Measurements from ENCODE around the gene FXYD6. TPM values are rescaled to one million over a fixed set of nuclear protein-coding genes. Genes with fewer than 3 reads are reported as not detected.
A peak's percentile ranks its signal among the peaks of the same experiment; 100 is the strongest.
"Not testable (repeated sequence)": the region's sequence is repeated elsewhere in the genome, so short reads cannot be mapped to it uniquely, and the experiment has no call there.

FXYD6 gene, protein sequence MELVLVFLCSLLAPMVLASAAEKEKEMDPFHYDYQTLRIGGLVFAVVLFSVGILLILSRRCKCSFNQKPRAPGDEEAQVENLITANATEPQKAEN
- total RNA-seq, result 45.8 and 83.4 TPM in 2 replicates

DNA sequence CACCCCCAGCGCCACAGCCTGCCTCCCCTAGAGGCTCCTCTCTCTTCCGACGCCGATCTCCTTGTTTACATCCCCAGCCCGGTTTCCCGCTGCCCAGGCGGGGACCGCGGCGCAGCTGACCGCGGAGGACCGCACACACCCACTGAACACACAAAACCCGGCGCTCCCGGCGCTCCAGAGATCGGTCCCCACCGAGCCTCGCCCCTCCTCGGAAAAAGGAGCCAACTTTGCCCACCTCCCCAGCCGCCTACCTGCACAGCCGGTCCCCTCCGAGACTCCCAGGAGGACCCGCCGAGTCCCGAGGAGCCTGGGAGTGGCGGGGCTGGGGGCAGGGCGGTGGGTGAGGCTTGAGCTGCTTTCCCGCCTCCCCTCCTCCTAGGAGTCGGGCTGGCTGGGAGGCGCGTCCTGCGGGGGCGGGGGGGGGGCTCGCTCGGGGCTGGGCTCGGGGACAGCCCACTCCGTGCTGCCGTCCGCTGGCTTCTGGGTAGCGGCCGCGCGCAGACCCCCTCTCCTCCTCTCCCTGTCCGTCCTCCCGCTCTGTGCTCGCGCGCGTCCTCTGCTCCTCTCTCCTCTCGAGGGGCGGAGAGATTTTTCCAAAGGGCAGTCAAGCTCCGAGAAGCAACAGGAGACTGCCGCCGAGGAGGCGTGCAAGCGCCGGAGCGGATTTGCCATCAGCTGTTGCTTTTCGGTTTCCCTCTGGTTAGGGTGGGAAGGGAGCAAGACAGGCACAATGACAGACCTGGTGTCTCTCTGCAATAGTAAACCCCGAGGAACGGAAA lies at the start of gene FXYD6:
Gene FXYD6 (minus strand): TSS at position 318 of the 779 bp plus-strand sequence. CDS start 33,882 bp downstream, outside the sequence.
- H3K27me3 ChIP-seq (ENCODE audit: control insufficient read depth, insufficient read depth, low read length), result peaks cover 31% of the 10 kb centered on the region
- no peak for DNase-seq (ENCODE audit: low read depth)
- TF ChIP-seq, protein P1, sequence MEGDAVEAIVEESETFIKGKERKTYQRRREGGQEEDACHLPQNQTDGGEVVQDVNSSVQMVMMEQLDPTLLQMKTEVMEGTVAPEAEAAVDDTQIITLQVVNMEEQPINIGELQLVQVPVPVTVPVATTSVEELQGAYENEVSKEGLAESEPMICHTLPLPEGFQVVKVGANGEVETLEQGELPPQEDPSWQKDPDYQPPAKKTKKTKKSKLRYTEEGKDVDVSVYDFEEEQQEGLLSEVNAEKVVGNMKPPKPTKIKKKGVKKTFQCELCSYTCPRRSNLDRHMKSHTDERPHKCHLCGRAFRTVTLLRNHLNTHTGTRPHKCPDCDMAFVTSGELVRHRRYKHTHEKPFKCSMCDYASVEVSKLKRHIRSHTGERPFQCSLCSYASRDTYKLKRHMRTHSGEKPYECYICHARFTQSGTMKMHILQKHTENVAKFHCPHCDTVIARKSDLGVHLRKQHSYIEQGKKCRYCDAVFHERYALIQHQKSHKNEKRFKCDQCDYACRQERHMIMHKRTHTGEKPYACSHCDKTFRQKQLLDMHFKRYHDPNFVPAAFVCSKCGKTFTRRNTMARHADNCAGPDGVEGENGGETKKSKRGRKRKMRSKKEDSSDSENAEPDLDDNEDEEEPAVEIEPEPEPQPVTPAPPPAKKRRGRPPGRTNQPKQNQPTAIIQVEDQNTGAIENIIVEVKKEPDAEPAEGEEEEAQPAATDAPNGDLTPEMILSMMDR (IDR thresholded peaks at IDR 0.05; ENCODE audit: insufficient read depth, low read length, poor library complexity, severe bottlenecking), result no peak
- H3K36me3 ChIP-seq (ENCODE audit: control insufficient read depth, insufficient read depth, low read length), result no peaks in the 10 kb centered on the region
- peak within 1 kb of the TSS; percentile 75 for H3K4me3 ChIP-seq (ENCODE audit: low read depth, low read length)

DNA sequence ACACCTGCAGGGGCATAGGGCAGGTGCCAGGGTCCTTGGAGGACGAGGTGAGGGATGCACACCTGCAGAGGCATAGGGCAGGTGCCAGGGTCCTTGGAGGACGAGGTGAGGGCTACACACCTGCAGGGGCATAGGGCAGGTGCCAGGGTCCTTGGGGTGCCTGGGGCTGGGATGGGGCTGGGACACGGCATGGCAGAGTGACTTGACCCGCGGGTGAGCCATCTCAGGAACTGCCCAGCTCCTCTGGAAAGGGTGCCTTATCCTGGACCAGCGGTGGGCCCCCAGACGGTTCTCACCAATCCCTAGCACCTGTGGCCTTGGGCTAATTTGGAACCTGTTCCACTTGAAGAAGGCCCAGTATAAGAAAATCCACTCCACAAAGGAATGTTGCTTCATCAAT lies 49.7 kb upstream of the FXYD6 start:
- not testable (repeated sequence) for H3K4me3 ChIP-seq (ENCODE audit: low read depth, low read length); H3K27me3 ChIP-seq (ENCODE audit: control insufficient read depth, insufficient read depth, low read length); DNase-seq (ENCODE audit: low read depth); H3K36me3 ChIP-seq (ENCODE audit: control insufficient read depth, insufficient read depth, low read length)

DNA sequence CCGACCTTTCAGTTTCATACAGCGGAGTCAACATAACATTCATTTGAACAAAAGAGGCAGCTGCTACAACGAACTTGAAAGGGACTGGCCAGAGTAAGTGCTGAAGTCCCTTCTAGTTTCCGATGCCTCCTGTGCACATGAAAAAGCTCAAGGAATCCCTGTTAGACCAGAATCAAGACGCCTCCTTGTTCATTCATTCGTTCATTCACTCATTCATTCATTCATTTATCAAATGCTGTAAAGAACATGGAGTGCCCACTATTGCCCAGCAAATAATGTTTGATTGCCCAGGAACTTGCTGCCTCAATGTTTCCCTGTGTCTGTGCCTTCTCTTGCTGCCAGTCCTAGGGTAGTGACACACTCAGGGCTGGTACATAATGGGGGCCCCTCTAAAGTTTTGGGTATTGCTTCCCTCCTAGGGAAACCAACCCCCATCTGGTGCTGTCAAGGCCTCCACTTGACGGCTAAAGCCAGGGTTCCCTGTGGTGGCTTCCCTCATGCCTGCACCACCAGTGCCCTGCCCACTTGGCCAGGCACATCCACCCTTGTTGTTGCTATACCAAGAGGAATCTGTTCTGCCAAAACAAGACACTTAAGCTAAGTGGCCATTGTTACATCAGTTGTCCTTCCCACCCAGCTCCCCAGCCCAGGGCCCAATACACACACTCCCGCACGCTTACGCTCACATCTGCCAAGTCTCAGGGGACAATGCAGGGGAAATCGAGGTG lies 48.9 kb upstream of the FXYD6 start:
- no peak for DNase-seq (ENCODE audit: low read depth)
- TF ChIP-seq, protein P1 (IDR thresholded peaks at IDR 0.05; ENCODE audit: insufficient read depth, low read length, poor library complexity, severe bottlenecking), result no peak
- Histone ChIP-seq H3K36me3 (ENCODE audit: control insufficient read depth, insufficient read depth, low read length) (no peaks in the 10 kb centered on the region), H3K4me3 (ENCODE audit: low read depth, low read length) (no peak overlapping the region), H3K27me3 (ENCODE audit: control insufficient read depth, insufficient read depth, low read length) (no peaks in the 10 kb centered on the region)

DNA sequence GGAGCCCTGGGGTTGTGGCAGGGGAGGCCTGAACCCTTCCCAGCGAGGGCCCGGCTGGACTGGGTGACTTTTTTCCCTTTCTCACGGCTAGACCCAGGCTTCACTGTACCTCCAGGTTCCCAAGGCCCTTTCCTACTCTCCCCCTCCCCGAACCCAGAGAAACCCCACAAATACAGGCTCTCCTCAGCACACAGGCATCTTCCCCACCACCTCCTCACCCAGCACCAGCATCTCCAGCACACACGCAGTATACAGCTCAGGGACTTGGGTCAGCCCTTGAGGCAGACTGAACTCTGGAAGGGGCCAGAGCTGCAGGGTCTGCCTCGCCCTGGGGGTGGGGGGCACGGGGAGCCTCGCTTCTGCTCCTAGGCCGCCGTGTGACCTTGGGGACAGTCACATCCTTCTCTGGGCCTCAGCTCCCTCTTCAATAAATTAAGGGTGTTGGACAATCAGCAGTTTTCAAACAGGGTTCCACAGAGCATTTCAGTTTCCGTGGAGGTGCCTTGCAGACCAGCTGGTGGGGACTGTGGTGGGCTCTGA lies 48.2 kb upstream of the FXYD6 start:
- no peak for DNase-seq (ENCODE audit: low read depth)
- no peaks in the 10 kb centered on the region for H3K27me3 ChIP-seq (ENCODE audit: control insufficient read depth, insufficient read depth, low read length)
- TF ChIP-seq, protein P1 (IDR thresholded peaks at IDR 0.05; ENCODE audit: insufficient read depth, low read length, poor library complexity, severe bottlenecking), result no peak
- no peak overlapping the region for H3K4me3 ChIP-seq (ENCODE audit: low read depth, low read length)
- no peaks in the 10 kb centered on the region for H3K36me3 ChIP-seq (ENCODE audit: control insufficient read depth, insufficient read depth, low read length)

DNA sequence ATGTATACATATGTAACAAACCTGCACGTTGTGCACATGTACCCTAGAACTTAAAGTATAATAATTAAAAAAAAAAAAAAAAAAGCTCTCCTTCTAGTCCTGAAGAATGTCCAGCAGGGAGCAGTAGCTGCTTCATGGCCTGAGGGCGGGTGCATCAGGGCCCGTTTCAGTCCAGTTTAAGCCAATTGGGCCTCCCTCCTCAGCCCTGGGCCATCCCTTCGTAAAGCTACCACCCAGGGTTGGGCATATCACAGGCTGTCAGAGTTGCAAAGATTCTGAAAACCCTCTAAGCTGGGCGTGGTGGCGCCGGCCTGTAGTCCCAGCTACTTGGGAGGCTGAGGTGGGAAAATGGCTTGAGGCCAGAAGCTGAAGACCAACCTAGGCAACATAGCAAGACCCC lies 47.3 kb upstream of the FXYD6 start:
- TF ChIP-seq, protein P1 (IDR thresholded peaks at IDR 0.05; ENCODE audit: insufficient read depth, low read length, poor library complexity, severe bottlenecking), result no peak
- H3K4me3 ChIP-seq (ENCODE audit: low read depth, low read length), result no peak overlapping the region
- no peaks in the 10 kb centered on the region for H3K27me3 ChIP-seq (ENCODE audit: control insufficient read depth, insufficient read depth, low read length)
- no peaks in the 10 kb centered on the region for H3K36me3 ChIP-seq (ENCODE audit: control insufficient read depth, insufficient read depth, low read length)
- DNase-seq (ENCODE audit: low read depth), result no peak

DNA sequence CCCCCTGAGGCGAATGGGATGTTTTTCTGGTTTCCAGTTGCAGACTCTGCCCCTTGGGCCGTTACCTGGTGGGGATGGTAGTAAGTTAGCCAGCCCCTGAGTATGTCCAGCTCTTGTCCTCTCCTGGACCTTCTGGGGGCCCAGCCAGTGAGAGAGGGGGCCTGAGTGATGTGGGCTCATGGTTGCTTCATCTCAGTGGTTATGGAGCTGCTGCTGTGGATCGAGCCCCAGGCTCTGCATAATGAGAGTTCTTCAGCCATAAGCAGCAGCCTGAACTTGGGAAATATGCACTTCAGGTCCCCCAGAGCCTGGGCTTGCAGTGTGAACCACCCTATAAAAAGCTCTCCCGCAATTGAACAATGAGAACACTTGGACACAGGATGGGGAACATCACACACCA lies 46.8 kb upstream of the FXYD6 start:
- TF ChIP-seq, protein P1 (IDR thresholded peaks at IDR 0.05; ENCODE audit: insufficient read depth, low read length, poor library complexity, severe bottlenecking), result no peak
- H3K36me3 ChIP-seq (ENCODE audit: control insufficient read depth, insufficient read depth, low read length), result no peaks in the 10 kb centered on the region
- no peak overlapping the region for H3K4me3 ChIP-seq (ENCODE audit: low read depth, low read length)
- no peaks in the 10 kb centered on the region for H3K27me3 ChIP-seq (ENCODE audit: control insufficient read depth, insufficient read depth, low read length)
- no peak for DNase-seq (ENCODE audit: low read depth)

Data from kidney epithelial cell (primary cell).